AG09319 (cell line): Measurements from ENCODE around the gene PEX16.

Source experiments
- DNase-seq: peaks from one replicate; pipeline ENCODE4 v3.0.0-alpha.2; 2010; ENCODE audit warnings: low read depth; ENCODE audit errors: extremely low read depth
- TF ChIP-seq, protein P1 (sequence below): IDR thresholded peaks from 2 replicates; pipeline ENCODE4 v1.5.1; 2011; ENCODE audit warnings: low read depth, mild to moderate bottlenecking, inconsistent platforms, low read length, moderate library complexity

Gene PEX16

DNA sequence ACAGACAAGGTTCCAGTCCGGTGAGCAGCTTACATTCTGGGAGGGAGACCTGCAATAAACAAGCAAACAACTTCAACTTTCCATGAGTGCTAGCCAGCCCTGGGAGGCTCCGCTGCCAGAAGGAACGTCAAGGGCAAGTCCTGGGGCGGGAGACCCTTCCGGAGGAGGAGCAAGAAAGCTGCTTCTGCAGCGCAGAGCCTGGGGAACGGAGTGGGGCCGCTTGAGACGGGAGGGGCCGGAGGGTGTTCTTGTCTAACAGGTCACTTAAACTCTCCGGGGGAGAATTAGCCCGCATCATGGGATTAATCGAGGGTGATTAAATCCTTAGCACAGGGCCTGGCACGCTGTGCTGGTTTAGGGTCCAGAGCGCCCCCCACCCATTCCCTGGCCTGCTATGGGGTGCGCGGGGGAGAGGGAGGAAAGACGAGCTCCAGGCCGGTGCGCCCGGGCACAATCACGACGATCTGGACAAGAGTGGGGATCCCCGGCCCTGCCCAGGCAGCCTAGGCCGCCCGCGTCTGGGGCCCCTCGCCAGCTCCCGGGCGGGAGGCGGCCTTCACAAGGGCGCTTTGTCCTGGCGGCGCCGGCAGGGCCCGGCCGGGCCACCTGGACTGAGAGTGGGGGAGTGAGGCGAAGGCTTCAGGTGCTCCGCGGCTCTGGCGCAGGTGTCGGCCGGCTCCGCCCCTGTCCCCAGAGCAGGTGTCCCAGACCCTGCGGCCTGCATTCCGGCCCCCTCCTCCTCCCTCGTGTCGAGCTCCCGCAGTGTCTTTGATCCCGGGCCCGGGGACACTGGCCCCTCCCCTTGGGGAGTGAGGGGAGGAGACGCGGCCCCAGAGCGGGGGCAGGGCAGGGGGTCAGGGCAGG is 4.1 kb upstream of the PEX16 start:
- no peak for DNase-seq
- TF ChIP-seq, protein P1, sequence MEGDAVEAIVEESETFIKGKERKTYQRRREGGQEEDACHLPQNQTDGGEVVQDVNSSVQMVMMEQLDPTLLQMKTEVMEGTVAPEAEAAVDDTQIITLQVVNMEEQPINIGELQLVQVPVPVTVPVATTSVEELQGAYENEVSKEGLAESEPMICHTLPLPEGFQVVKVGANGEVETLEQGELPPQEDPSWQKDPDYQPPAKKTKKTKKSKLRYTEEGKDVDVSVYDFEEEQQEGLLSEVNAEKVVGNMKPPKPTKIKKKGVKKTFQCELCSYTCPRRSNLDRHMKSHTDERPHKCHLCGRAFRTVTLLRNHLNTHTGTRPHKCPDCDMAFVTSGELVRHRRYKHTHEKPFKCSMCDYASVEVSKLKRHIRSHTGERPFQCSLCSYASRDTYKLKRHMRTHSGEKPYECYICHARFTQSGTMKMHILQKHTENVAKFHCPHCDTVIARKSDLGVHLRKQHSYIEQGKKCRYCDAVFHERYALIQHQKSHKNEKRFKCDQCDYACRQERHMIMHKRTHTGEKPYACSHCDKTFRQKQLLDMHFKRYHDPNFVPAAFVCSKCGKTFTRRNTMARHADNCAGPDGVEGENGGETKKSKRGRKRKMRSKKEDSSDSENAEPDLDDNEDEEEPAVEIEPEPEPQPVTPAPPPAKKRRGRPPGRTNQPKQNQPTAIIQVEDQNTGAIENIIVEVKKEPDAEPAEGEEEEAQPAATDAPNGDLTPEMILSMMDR: no peak

DNA sequence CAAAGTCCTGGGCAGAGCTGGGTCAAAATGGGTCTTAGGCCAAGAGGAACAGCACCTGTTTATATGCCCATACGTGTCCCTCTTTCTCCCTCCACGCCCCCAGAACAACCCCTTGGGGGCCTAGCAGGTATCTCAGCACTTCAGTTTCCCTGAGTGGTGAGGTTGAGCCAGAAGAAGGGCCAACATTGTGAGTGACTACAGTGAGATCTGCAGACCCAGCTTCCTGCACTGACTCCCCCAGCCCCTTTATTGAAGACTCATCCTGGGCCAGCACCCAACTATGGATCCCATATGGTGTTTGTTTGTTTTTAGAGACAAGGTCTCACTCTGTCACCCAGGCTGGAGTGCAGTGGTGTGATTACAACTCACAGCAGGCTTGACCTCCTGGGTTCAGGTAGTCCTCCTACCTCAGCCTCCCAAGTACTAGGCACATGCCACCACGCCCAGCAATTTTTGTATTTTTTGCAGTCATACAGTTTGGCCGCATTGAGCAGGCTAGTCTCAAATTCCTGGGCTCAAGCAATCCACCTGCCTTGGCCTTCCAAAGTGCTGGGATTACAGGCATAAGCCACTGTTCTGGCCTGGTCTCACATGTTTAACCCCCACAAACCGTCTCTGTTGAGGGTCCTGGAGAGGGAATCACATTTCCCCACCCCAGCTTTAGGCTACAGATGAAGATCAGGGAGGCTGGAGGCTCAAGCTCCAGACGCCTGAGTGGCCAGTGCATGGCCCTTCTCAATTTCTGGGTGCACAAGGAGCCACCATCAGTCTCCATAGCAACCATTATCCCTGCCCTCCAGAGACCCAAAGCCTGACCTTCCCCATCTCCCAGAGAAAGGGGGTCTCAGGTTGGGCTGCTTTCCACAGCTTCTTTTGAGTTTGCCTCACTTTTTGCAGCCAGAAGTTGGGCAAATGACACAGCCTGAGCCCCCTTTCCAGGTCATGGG is 3.1 kb upstream of the PEX16 start:
- TF ChIP-seq, protein P1: no peak
- DNase-seq: no peak

DNA sequence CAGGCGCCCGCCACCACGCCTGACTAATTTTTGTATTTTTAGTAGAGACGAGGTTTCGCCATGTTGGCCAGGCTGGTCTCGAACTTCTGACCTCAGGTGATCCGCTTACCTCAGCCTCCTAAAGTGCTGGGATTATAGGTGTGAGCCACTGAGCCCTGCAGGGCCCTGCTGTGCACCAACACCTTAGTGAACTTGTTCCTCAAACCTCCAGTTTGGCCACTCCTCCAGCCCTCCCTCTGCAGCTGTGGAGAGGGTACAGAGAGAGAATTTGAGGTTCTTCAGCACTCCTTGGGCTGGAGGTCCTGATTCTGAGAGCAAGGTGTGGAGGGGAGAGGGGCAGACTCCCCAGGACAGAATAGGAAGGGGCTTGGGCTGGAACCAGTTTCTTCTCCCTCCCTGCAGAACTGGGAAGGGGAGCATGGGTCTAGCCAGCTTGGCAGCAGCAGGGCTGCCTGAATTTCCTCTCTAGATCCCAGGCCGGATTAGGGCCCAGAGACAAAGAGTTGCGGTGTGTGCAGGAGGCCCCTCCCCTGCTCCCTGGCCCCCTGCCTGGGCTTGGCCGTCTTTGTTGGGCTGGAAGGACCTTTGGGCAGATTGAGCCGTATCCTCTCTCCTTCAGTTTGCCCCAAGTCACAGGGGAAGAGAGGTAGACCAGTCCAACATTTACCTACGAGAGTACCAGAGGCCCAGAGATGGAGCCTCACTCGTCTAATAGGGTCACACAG is 2.3 kb upstream of the PEX16 start:
- no peak for DNase-seq
- TF ChIP-seq, protein P1: no peak

DNA sequence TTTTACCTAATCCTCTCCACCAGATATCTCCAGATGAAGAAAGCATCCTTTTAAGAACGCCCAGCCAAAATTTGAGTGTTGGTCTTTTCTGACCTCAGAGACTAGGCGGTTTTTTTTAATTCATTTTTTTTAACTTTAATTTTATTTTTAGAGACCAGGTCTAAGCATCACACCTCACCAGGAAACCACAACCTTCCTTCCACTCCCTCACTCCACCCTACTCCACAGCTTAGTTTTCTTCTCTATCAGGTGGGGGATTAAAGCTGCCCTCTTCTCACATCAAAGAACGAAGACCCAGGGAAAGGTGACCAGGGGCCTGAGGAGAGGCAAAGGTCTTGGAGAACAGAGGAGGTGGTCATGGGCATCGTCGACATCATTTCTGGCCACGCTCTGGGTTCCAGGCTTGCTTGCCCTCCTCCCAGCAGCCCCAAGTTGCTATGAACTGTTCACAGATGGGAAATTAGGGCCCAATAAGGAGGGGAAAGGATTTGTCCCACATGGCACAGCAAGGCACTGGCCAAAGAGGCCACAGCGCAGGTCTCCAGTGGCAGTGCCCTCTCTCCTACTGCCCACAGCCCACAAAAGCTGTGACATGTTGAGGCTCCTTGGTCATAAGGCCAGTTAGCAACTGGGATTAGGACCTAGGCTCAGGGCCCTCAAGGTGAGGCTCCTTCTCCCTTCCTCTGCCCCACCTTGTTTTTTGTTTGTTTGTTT is 1.4 kb upstream of the PEX16 start:
- TF ChIP-seq, protein P1: no peak
- DNase-seq: no peak

DNA sequence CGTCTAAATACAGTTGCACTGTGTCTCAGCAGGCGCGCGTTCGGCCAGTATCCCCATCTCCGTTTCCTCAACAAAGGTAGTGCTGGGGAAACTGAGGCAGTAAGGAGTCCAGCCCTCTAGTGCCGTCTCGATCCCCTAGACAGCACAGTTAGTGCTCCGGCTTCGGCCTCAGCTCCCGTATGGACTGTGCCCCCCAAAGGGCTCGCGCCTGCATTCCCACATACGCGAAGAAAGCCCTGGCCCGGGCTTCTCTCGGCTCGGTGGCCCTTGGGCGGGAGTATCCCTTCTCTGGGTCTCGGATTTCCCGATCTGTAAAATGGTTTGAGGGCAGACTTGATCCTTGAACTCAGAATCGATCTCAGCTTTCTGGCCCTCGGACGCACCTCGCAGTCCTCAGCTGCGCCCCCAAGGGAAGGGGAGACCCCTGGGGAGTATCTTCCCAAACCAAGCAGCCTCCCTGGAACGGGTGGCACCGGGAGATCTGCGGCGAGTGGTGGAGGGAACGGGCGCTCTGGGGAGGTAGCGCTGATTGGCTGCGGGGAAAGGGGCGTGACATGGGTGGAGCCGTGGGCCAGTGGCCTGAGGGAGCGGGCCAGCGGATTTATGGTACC is 759 bp upstream of the PEX16 start:
- TF ChIP-seq, protein P1: no peak
- DNase-seq: peak; percentile 28

DNA sequence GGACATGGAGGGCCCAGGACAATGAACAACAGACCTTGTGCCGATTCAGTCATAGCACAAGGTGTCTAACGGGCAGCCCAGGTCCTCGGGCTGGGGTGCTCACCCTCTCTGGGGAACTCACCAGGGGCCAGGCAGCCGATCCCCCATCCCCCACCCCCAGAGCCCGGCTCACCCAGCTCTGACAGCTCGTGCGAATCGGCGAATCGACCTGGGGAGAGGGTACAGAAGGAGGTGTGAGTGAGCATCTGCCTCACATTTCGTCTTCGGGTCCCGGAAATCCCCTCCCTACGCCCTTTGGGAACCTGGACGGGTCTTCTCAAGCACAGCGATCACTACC is 423 bp downstream of the PEX16 start:
- no peak for DNase-seq
- TF ChIP-seq, protein P1: no peak
